T-helper 2 cell (primary cell): ENCODE results near the gene MIB1.
"Not testable (repeated sequence)": the region's sequence is repeated elsewhere in the genome, so short reads cannot be mapped to it uniquely, and the experiment has no call there.

Source experiments
- DNase-seq, 5 experiments: peaks; one replicate each; pipeline versions ENCODE4 v3.0.0 to v3.0.0-alpha.2; 2012 to 2022

Gene MIB1

GRCh38 chr18:21743166-21743832 lies 2.7 kb downstream of the MIB1 start:
- DNase-seq = peak in 1 of 5 experiments; percentile 87

DNA sequence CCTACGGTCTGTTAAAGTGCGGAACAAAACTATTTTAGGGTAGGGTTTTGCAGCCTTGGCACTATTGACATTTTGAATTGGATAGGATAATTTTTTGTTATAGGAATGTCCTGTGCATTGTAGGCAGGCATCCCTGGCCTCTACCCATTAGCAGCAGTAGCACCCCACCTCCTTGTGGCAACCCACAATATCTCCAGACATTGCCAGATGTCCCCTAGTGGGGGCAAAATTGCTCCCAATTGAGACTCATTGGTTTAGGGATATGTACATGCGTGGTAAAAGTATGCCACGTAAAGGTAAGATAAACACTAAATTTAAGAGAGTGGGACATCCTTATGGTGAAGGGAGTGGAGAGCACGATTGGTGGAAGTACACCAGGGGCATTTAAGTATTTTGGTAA lies 4.6 kb downstream of the MIB1 start:
- DNase-seq = peak in 1 of 5 experiments; percentile 15

DNA sequence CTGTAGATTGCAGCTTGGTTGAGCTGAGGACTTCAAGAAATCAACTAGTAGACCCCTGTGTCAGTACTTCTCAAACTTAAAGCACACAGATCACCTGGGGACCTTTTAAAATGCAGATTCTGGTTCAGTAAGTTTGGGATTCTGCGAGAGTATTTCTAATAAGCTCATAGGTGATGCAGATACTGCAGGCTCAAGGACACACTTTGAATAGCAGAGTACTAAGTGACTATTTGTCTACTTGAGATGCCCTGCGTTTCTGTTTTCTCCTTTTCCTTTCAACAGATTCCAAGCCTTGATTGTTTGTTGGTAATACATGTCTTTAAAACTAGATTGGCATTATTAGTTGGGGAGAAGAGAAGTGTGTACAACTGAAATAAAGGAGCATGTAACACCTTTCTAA lies 6.7 kb downstream of the MIB1 start:
- no peak for DNase-seq

DNA sequence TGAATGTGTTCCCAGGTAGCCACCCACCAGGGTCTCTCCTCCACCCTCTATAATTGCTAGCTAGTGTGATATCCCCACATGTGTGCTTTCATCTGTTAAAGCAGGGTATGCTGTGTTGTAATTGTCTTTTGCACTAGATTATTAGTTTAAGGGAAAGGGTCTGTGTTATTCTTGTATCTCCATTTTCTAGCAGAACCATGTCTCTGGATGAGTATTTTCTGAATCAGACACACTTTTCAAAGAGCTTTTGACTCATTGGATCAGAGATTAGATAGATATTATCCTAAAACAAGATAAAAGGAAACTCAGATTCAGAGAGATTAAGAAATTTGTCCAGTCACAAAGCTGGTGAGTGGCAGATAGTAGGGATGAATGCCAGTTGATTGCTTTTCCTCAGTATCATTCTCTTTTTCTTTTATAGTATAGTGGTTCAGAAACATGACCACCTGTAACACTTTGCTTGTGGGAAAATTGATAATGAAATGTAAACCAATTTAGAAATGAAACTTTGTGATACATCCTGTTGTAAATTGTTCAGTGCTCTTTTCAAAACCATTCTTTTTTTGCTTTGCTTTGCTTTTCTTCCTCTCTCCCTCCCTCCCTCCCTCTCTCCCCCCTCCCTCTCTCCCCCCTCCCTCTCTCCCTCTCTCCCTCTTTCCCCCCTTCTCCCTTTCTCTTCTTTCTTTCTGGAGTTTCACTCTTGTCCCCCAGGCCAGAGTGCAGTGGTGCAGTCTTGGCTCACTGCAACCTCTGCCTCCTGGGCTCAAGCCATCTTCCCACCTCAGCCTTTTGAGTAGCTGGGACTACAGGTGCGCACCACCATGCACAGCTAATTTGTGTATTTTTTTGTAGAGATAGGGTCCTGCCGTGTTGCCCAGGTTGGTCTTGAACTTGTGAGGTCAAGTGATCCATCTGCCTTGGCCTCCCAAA lies 7.4 kb downstream of the MIB1 start:
- DNase-seq = peak in 1 of 5 experiments; percentile 45

DNA sequence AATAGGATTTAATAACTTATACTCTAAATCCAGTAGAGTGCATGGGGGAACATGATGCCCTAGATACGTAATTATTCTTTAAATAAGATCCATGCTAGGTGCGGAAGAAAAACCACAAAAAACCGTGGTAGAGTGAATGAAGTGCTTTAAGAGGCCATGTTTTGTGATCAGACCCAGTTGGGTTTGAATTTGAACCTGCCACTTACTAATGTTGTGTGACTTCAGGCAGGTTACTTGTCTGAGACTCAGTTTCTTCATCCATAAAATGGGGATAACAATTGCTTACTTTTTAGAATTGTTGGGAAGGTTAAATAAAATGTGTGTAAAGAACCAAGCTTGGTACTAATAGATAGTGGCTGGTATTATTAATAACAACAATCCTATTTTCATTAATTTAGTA lies 17.2 kb downstream of the MIB1 start:
- no peak for DNase-seq

- DNase-seq = no peak
These were observed 19.2 kb downstream of the MIB1 start for GRCh38 chr18:21759836-21760235.

GRCh38 chr18:21760321-21760720 lies 19.7 kb downstream of the MIB1 start:
- DNase-seq = no peak

GRCh38 chr18:21761471-21762115 lies 21.0 kb downstream of the MIB1 start:
- no peak for DNase-seq

DNA sequence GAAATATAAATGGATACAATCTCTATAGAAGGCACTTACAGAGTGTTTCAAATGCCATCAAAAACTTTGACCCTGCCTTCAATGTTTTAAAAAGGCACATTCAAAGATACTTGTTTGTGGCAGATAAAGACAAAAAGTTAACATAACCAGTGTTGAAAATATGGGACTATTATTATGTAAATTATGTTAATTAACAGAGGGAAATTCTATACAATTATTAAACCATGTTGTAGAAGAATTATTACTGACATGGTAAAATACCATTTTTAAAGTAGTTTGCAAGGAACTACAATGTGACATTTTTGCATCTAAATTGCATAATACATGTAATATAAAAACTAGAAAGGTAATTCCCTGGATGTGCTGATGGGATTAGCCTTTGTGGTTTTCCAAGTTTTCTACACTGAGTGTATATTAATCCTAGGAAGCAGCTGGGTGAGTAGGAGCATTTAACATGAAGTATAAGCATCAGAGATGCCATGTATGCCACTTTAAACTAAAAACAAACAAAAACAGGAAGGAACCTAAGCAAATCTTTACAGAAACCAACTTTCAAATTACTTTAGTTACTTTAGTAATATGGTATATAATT lies 21.7 kb downstream of the MIB1 start:
- DNase-seq = no peak

DNA sequence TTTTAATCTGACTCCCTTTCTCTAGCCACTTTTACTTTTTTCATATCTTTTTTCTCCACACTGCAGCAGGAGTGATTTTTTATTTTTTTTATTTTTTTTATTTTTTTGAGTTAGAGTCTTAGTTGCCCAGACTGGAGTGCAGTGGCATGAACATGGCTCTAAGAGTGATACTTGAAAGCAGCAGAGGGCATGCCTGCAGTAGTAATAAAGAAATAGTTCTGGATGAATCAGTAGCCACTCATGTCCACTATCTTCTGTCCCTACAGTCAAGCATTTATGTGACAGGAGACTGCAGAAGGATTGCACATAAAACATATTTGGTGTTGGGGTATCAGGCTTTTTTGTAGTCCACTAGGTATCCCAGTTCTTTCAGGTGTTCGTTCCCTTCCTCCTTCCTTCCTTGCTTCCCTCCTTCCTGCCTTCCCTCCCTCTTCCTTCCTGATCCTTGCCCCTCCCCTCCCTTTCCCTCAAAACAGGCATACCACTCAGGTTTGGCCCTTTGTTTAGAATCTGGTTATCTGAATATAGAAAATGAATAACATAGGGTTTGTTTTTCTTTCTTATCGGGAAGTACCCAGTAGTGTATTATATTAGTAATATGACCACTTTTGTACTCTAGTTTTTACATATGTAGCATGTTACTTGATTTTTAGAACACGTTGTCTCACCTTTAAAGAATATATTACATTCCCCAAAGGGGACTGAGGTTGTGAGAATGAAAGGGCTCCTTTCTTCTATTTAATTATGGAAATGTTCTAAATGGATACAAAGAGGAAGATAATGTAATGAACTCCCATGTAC lies 23.5 kb downstream of the MIB1 start:
- no peak for DNase-seq

GRCh38 chr18:21769206-21769605 lies 28.6 kb downstream of the MIB1 start:
- no peak for DNase-seq

DNA sequence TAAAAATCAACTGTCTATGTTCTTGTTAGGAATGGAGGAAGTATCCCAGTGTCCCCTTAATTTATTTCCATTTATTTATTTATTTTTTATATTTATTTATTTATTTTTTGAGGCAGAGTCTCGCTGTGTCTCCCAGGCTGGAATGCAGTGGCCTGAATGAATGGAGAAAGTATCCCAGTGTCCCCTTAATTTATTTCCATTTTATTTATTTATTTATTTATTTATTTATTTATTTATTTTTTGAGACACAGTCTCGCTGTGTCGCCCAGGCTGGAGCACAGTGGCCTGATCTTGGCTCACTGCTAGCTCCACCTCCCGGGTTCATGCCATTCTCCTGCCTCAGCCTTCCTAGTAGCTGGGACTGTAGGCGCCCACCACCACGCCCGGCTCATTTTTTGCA lies 34.1 kb downstream of the MIB1 start:
- DNase-seq = no peak

- peak in 1 of 5 experiments; percentile 17 for DNase-seq
These were observed 37.2 kb downstream of the MIB1 start for GRCh38 chr18:21777814-21778213.

GRCh38 chr18:21786526-21786925 lies 45.9 kb downstream of the MIB1 start:
- DNase-seq = no peak

DNA sequence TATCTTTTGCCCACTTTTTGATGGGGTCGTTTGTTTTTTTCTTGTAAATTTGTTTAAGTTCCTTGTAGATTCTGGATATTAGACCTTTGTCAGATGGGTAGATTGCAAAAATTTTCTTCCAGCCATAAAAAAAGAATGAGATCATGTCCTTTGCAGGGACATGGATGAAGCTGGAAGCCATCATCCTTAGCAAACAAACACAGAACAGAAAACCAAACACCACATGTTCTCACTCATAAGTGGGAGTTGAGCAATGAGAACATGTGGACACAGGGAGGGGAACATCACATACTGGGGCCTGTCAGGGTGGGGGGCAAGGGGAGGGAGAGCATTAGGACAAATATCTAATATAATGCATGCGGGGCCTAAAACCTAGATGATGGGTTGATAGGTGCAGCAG lies 55.5 kb downstream of the MIB1 start:
- not testable (repeated sequence) for DNase-seq

- no peak for DNase-seq
These were observed 57.5 kb downstream of the MIB1 start for GRCh38 chr18:21798126-21798525.

DNA sequence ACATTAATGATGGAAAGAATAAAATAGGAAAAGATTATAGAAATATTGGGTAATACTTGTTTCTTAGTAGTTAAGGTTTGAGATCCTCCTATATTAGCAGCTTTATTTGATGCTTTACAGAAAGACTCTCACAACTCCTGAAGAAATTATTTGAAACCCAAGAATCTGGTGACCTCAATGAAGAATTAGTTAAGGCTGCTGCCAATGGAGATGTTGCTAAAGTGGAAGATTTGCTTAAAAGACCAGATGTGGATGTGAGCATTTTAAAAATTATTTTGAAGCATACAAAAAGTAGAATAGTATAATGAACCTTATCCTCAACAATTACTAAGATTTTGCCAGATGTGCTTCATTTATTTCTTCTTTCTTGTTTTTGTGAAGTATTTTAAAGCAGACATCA lies 59.1 kb downstream of the MIB1 start:
- no peak for DNase-seq

GRCh38 chr18:21803495-21803894 lies 62.9 kb downstream of the MIB1 start:
- no peak for DNase-seq

DNA sequence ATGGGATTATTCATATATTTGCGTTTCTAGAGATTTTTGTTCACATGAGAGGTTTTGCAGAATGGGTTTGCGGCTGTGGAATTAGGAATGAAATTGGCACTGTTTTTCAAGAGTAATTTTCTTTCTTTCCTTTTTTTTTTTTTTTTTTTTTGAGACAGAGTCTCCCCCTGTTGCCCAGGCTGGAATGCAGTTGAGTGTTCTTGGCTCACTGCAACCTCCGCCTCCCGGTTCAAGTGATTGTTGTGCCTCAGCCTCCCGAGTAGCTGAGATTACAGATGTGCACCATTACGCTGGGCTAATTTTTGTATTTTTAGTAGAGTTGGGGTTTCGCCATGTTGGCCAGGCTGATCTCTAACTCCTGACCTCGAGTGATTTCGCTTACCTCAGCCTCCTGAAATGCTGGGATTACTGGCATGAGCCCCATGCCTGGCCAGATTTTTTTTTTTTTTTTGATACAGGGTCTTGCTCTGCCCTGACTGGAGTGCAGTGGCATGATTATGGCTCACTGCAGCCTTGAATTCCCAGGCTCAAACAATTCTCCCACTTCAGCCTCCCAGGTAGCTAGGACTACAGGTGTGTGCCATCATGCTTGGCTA lies 65.3 kb downstream of the MIB1 start:
- DNase-seq = no peak

DNA sequence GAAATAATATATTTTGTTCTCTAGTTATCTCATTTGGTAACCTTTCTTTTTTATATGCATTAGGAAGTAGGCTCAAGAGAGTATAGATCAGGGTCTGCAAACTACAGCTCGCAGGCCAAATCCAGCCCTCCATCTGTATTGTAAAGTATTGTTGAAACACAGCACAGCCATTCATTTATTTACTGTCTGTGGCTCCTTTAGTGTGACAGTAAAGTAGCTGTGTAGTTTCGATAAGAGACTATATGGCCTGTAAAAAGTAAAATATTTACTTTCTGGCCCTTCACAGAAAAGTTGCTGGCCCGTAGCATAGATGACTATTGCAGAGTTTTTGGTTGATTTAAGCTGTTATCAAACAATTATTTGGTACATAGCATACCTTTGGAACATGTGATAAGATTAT lies 67.6 kb downstream of the MIB1 start:
- DNase-seq = no peak

GRCh38 chr18:21809725-21810124 lies 69.1 kb downstream of the MIB1 start:
- DNase-seq = no peak

- DNase-seq = no peak
These were observed 74.5 kb downstream of the MIB1 start for GRCh38 chr18:21815101-21815500.
